ENCODE data around the gene CHD5. TPM values are rescaled to one million over a fixed set of nuclear protein-coding genes. Genes with fewer than 3 reads are reported as not detected.

CHD5 gene
- total RNA-seq, 1 experiment from 2014 or later: 1.6 TPM

- H3K14ac ChIP-seq (ENCODE audit: insufficient read depth, low read length): no peak overlapping the region; the same call in 1 of the 2 replicates
- no peak overlapping the region for H2BK12ac ChIP-seq (ENCODE audit: insufficient read length, low read depth, low read length)
- H3K4ac ChIP-seq (ENCODE audit: low read depth, low read length): no peak overlapping the region
- H4K5ac ChIP-seq (ENCODE audit: insufficient read length, low read depth, low read length): no peak overlapping the region
- H3K9me3 ChIP-seq (ENCODE audit: control insufficient read depth, low read depth, low read length): no peaks in the 10 kb centered on the region
- no peak overlapping the region for H4K8ac ChIP-seq (replicated peaks; ENCODE audit: insufficient read length, low read depth, low read length)
- H2BK5ac ChIP-seq (ENCODE audit: insufficient read length, low read length): no peak overlapping the region
- TF ChIP-seq, protein P1, sequence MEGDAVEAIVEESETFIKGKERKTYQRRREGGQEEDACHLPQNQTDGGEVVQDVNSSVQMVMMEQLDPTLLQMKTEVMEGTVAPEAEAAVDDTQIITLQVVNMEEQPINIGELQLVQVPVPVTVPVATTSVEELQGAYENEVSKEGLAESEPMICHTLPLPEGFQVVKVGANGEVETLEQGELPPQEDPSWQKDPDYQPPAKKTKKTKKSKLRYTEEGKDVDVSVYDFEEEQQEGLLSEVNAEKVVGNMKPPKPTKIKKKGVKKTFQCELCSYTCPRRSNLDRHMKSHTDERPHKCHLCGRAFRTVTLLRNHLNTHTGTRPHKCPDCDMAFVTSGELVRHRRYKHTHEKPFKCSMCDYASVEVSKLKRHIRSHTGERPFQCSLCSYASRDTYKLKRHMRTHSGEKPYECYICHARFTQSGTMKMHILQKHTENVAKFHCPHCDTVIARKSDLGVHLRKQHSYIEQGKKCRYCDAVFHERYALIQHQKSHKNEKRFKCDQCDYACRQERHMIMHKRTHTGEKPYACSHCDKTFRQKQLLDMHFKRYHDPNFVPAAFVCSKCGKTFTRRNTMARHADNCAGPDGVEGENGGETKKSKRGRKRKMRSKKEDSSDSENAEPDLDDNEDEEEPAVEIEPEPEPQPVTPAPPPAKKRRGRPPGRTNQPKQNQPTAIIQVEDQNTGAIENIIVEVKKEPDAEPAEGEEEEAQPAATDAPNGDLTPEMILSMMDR (conservative IDR thresholded peaks at IDR 0.05): peak; percentile 51
- no peak overlapping the region for H3K9ac ChIP-seq (ENCODE audit: extremely low read depth, insufficient read length, low read length)
- H3K56ac ChIP-seq (ENCODE audit: insufficient read length, low read depth, low read length): no peak overlapping the region
- no peak overlapping the region for H3K27ac ChIP-seq (ENCODE audit: insufficient read length, low read depth, low read length)
- H3K4me3 Mint-ChIP-seq: peak overlapping the region; percentile 50 to 74
- H3K23me2 ChIP-seq (ENCODE audit: insufficient read length, low read depth, low read length, poor library complexity, severe bottlenecking): peaks cover 19% of the 10 kb centered on the region
- peaks cover 7 to 27% of the 10 kb centered on the region in 2 experiments for H3K4me1 Mint-ChIP-seq
- H3K36me3 Mint-ChIP-seq (ENCODE audit: insufficient read depth in 1 of 3, low read depth in 3 of 3): no peaks in the 10 kb centered on the region; a peak in 1 of 7 replicates
- H2AK5ac ChIP-seq (ENCODE audit: insufficient read length, low read length): no peak overlapping the region
- no peak overlapping the region for H3K23ac ChIP-seq (ENCODE audit: insufficient read length, low read depth, low read length)
- H2BK20ac ChIP-seq (ENCODE audit: low read depth, low read length, poor library complexity, severe bottlenecking): no peak overlapping the region
- H3K27me3 ChIP-seq (ENCODE audit: insufficient read depth, low read length): no peaks in the 10 kb centered on the region; the same call in 1 of the 2 replicates
- H3K18ac ChIP-seq (ENCODE audit: insufficient read length, low read depth, low read length): no peak overlapping the region
- H2BK15ac ChIP-seq (ENCODE audit: low read depth, low read length): no peak overlapping the region
- no peak overlapping the region for H2BK120ac ChIP-seq (ENCODE audit: low read depth, low read length, poor library complexity, severe bottlenecking)
- no peak overlapping the region for H3T11ph ChIP-seq (ENCODE audit: low read length)
- H3K9me3 Mint-ChIP-seq: no peaks in the 10 kb centered on the region
- H4K20me1 ChIP-seq (ENCODE audit: control insufficient read depth, insufficient read depth, insufficient read length): no peaks in the 10 kb centered on the region
- H3K4me2 ChIP-seq (ENCODE audit: insufficient read depth, insufficient read length, low read length): peak overlapping the region; percentile 34
- no CpG with 5 or more reads among the region's 99 CpGs for WGBS (ENCODE audit: extremely low coverage, insufficient read length, low lambda C conversion rate)
- no peak overlapping the region for H2AFZ ChIP-seq (ENCODE audit: low read length)
- H3K27ac Mint-ChIP-seq: no peak overlapping the region; a peak in 1 of 7 replicates
- peak; percentile 61 for DNase-seq
- H3K79me1 ChIP-seq (ENCODE audit: insufficient read depth, low read depth, low read length, poor library complexity, severe bottlenecking): no peaks in the 10 kb centered on the region
- H3K4me1 ChIP-seq (ENCODE audit: insufficient read depth, low read length): no peaks in the 10 kb centered on the region
- peaks cover 44% of the 10 kb centered on the region for H3K27me3 Mint-ChIP-seq (ENCODE audit: low read depth)
- no peak overlapping the region for H4K91ac ChIP-seq (ENCODE audit: insufficient read length, low read depth, low read length)
- H3K79me2 ChIP-seq (ENCODE audit: insufficient read depth, low read length): no peaks in the 10 kb centered on the region
These were observed 28.9 kb upstream of the CHD5 start for GRCh38 chr1:6208723-6209660.
